Kidney (tissue), 14 donors: ENCODE results near the gene WBP1L. TPM values are rescaled to one million over a fixed set of nuclear protein-coding genes. Genes with fewer than 3 reads are reported as not detected.

Experiments
- DNase-seq, 5 donors: peaks; one replicate each; pipeline ENCODE4 v3.0.0-alpha.2; 2013 to 2020
- FAIRE-seq: peaks from 2 replicates; lab custom pipeline; 2012; peaks lifted over from hg19 to GRCh38; lab: Jason Lieb, UNC
- H3K27ac ChIP-seq, 2 donors: one replicate each; pipeline ENCODE4 v1.7.0; 2013; ENCODE audit warnings: low read depth in 2 of 2, low read length in 2 of 2, inconsistent platforms in 1 of 2
- H3K27me3 ChIP-seq: one replicate; pipeline ENCODE4 v1.7.1; 2013; ENCODE audit warnings: low read length, inconsistent platforms; ENCODE audit not compliant: control insufficient read depth, insufficient read depth
- H3K36me3 ChIP-seq, 3 donors: one replicate each; pipeline versions ENCODE4 v1.7.0 to v1.7.1; 2013; ENCODE audit warnings: low read length in 3 of 3, control low read depth in 1 of 3, inconsistent platforms in 1 of 3; ENCODE audit not compliant: insufficient read depth in 3 of 3, control insufficient read depth in 2 of 3
- H3K4me1 ChIP-seq, 3 donors: one replicate each; pipeline versions ENCODE4 v1.7.0 to v1.7.1; 2013; ENCODE audit warnings: low read length in 3 of 3, inconsistent platforms in 1 of 3, low read depth in 1 of 3; ENCODE audit not compliant: control insufficient read depth in 2 of 3, insufficient read depth in 2 of 3
- H3K4me3 ChIP-seq, 3 donors: one replicate each; pipeline versions ENCODE4 v1.7.0 to v1.8.1; 2013; ENCODE audit warnings: low read length in 3 of 3, control low read depth in 1 of 3, inconsistent platforms in 1 of 3
- H3K9ac ChIP-seq, 3 donors: one replicate each; pipeline versions ENCODE4 v1.7.0 to v1.7.1; 2013; ENCODE audit warnings: low read length in 3 of 3, control low read depth in 1 of 3, inconsistent platforms in 1 of 3
- H3K9me3 ChIP-seq, 3 donors: one replicate each; pipeline versions ENCODE4 v1.7.0 to v1.7.1; 2013; ENCODE audit warnings: low read length in 3 of 3, control low read depth in 1 of 3, inconsistent platforms in 1 of 3; ENCODE audit not compliant: control insufficient read depth in 2 of 3, insufficient read depth in 1 of 3
- CTCF ChIP-seq: IDR thresholded peaks from 3 replicates; pipeline ENCODE4 v1.5.1; 2012; ENCODE audit warnings: mild to moderate bottlenecking, moderate library complexity, borderline replicate concordance; ENCODE audit not compliant: insufficient read depth; ENCODE audit errors: extremely low read depth
- intact Hi-C: fragments of 100-400 bp; cut with DNase I; formaldehyde crosslinking; loops from one replicate; pipeline ENCODE4 v1.11.1; 2022
- polyA plus RNA-seq: library from polyadenylated mRNA; stranded (reverse); fragments of 350-450 nt; fragmentation: Illumina TruSeq; extraction: RNeasy Lipid Tissue Mini Kit (QIAGEN cat#74804); gene quantifications from one replicate; pipeline ENCODE4 v1.2.3, GENCODE V29; 2014; ENCODE audit warnings: low read depth, low replicate concordance; ENCODE audit not compliant: insufficient read depth
- total RNA-seq: library from RNA; stranded (reverse); fragmentation: NEBNext Ultra II Directional; extraction: Animal tissue kit (Norgen Biotek cat#: 25700); gene quantifications from one replicate; pipeline ENCODE4 v1.2.1, GENCODE V29; 2021
- donor health status: control.
- donor health status: control.
- donor health status: control.
- donor health status: control.
- donor health status: control.
- donor health status: DM: yes; HTN: yes; CAD: no.
- donor health status: Normal renal cell carcinoma (clear cell type).

Gene WBP1L
- total and polyA plus RNA-seq, 2 donors from 2014 or later: 27.8 to 55.7 TPM

- no peak for TF ChIP-seq CTCF
- H3K4me3 ChIP-seq: no peak overlapping the region
- H3K9me3 ChIP-seq: no peaks in the 10 kb centered on the region
- no peak for FAIRE-seq
- peaks cover 4 to 7% (median 6%) of the 10 kb centered on the region in 3 donors for H3K4me1 ChIP-seq
- H3K27ac ChIP-seq: peak overlapping the region; percentile 0 to 50
- intact Hi-C loops: no loop called here
- no peak for DNase-seq
- no peaks in the 10 kb centered on the region for H3K27me3 ChIP-seq
- H3K9ac ChIP-seq: peak overlapping the region in 1 of 3 donors; percentile 12
- no peaks in the 10 kb centered on the region for H3K36me3 ChIP-seq
These were observed 8.7 kb downstream of the WBP1L start for GRCh38 chr10:102752266-102752930.

- H3K9ac ChIP-seq: peak overlapping the region in 1 of 3 donors; percentile 12
- DNase-seq (peak in 3 of 5 donors; percentile 38 to 72 (median 72)), FAIRE-seq (no peak)
- no peaks in the 10 kb centered on the region for H3K9me3 ChIP-seq
- no peaks in the 10 kb centered on the region for H3K27me3 ChIP-seq
- H3K36me3 ChIP-seq: no peaks in the 10 kb centered on the region
- intact Hi-C loops: no loop called here
- H3K4me3 ChIP-seq: no peak overlapping the region
- TF ChIP-seq CTCF: peak; percentile 49
- H3K27ac ChIP-seq: peak overlapping the region; percentile 0 to 50
- peaks cover 4 to 7% (median 6%) of the 10 kb centered on the region in 3 donors for H3K4me1 ChIP-seq
These were observed 9.4 kb downstream of the WBP1L start for GRCh38 chr10:102752934-102753664.

- no peak overlapping the region for H3K4me3 ChIP-seq
- DNase-seq (no peak), FAIRE-seq (peak; percentile 72)
- H3K9me3 ChIP-seq: no peaks in the 10 kb centered on the region
- H3K4me1 ChIP-seq: peaks cover 6 to 11% (median 8%) of the 10 kb centered on the region in 3 donors
- H3K27me3 ChIP-seq: no peaks in the 10 kb centered on the region
- intact Hi-C loops: no loop called here
- no peak overlapping the region for H3K9ac ChIP-seq
- H3K36me3 ChIP-seq: no peaks in the 10 kb centered on the region
- H3K27ac ChIP-seq: peak overlapping the region in 1 of 2 donors; percentile 50
- no peak for TF ChIP-seq CTCF
These were observed 10.0 kb downstream of the WBP1L start for GRCh38 chr10:102753718-102754117.
